ENCODE results near the gene NOL3.

Gene NOL3

GRCh38 chr16:67155295-67156142, 14.8 kb upstream of the NOL3 start:
- peak; percentile 86 for DNase-seq

GRCh38 chr16:67156143-67156844, 14.0 kb upstream of the NOL3 start:
- no peak for DNase-seq

DNA sequence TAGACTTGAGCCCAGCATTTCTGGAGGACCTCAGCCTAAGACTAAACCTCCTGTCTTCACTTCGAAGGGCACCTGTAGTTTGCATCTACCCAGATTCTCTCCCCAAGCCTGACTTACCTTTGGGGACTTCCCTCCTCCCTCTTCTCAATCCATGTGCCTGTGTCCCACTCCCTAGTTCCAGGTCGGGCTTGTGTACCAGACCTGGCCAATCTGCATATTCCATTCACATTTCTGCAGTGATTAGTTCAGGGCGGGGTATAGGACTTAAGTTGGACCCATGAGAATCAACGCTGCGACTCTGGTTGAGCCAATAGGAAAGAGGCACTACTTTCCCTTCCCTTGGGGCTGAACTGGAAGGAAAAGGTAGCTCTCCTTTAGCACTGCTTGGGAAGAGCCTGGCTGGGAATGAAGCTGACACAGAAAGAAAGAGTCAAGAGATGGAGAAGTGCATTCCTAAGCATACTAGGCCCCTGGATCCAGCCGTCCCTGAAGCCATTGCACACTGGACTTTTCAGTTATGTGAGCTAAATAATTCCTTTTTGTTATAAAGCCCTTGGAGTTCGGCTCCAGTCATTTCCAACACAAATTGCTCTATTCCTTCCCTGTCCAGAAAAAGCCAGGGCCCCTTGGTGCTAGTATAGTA, 13.1 kb upstream of the NOL3 start:
- DNase-seq, result no peak

GRCh38 chr16:67157892-67158635, 12.3 kb upstream of the NOL3 start:
- no peak for DNase-seq

DNA sequence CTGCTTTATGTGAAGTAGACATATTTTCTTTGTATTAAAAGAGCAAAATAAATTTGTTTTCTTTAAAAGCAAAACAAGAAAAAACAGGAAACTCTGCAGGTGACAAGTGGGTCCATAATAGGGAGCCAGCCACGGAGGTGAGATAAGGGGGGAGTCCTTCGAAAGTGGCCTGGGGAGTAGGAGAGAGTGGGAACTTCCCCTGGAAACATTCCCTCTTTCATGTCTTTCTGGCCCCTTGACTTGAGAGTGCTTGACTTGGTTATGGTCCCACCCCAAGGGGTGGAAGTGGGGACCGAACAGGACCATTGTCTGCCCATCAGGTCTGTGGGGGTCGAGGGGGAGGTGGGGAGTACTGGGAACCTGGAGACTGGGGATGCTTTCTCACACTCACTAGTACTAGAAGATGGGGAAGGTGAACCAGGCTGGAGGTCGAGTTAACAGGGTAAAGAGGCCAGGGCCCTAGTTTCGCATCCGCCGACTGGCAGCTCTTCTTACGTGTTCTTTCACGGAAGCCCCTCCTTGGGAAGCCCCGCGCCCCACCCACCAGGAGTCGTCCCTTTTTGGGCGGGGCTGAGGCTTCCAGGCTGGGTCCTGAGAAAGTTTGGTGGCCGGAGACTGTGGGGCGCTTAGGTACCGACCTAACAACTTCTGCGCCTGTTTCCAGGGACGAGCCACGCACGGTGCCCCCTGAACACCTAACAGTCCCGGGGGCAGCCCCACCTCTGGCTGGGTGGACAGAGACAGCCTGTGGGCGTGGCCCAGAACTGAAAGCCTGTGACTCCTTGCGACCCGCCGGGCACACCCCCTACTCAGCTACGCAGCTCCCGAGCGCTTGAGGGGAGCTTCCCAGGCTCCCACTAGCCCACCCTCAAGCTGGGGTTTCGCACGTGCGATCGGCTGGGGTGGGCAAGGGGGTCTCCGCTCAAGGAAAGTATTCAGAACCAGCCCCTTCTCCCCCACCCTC, 11.4 kb upstream of the NOL3 start:
- peak; percentile 83 for DNase-seq

DNA sequence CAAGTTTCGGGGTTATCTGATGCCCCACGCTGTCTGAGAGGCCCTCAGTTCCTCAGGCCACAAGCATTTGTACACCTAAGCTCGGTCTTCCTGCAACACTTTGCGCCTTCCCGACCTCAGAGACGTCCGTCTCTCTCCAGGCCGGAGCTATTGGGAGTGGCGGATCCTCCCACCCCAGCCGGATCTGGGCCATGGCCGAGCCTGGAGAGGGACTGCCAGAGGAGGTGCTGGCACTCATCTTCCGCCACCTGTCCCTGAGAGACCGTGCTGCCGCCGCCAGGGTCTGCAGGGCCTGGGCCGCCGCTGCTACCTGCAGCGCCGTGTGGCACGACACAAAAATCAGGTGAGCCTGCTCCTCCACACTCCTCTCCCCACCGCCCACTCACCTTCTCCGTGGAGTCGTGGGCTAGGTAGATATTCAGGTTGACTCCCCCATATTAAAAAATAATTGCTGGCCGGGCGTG, 8.7 kb upstream of the NOL3 start:
- no peak for DNase-seq

GRCh38 chr16:67162506-67163163, 7.7 kb upstream of the NOL3 start:
- DNase-seq, result no peak

DNA sequence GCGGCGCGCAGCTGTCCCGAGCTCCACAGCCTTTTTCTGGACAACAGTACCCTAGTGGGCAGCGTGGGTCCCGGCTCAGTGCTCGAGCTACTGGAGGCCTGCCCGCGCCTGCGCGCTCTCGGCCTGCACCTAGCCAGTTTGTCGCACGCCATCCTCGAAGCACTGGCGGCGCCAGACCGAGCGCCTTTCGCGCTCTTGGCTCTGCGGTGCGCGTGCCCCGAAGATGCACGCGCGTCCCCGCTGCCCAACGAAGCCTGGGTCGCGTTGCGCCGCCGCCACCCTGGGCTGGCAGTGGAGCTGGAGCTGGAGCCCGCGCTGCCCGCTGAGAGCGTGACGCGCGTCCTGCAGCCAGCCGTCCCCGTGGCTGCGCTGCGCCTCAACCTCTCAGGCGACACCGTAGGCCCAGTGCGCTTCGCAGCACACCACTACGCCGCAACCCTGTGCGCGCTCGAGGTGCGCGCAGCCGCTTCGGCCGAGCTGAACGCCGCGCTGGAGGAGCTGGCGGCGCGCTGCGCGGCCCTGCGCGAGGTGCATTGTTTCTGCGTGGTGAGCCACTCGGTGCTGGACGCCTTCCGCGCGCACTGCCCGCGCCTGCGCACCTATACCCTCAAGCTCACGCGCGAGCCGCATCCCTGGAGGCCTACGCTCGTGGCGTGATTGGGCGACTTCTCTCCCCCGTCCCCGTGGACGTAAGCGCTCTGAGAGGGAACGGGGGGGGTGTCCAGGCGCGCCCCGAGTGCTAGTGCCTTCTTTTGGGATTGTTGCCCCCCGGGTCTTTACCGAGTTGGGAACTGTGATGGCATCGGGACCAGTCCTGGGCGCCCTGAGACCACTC, 7.0 kb upstream of the NOL3 start:
- DNase-seq, result peak; percentile 44

- DNase-seq, result no peak
Measured at GRCh38 chr16:67163999-67164558, 6.3 kb upstream of the NOL3 start.

- no peak for DNase-seq
Measured at GRCh38 chr16:67164599-67165061, 5.7 kb upstream of the NOL3 start, which contains the start of gene HSF4. Gene HSF4 (plus strand): TSS chr16:67164745. CDS start chr16:67164812, 67 bp downstream.

DNA sequence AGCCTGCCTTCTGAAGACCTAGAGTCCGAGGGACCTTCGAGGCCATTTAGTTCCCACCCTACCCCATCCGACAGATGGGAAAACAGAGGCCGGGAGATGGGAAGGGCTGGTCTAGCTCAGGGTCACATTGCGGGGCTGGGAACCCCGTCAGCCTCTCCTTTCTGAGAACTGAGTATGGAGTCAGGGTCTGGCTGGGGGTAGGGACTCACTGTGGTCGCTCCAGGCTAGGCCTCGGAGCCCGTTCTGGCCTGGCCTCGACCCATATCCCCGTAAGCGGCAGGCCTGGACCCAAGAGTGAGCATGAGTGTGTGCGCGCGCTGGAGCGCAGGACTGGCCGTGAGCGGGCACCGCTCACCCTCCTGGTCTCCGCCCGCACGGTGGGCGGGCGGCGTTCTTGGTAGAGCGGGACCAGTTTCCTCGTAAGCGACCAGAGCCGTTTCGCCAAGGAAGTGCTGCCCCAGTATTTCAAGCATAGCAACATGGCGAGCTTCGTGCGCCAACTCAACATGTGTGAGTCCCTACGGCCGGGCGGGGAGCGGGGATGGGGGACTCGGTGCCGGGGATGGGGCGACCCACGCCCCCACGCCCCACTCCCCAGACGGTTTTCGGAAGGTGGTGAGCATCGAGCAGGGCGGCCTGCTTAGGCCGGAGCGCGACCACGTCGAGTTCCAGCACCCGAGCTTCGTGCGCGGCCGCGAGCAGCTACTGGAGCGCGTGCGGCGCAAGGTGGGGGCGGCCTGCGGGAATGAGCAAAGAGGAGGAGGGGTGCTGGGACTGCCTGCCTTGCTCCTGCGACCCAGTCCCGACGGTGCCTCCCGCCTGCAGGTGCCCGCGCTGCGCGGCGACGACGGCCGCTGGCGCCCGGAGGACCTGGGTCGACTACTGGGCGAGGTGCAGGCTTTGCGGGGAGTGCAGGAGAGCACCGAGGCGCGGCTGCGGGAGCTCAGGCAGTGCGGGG, 4.9 kb upstream of the NOL3 start:
- no peak for DNase-seq

- no peak for DNase-seq
Measured at GRCh38 chr16:67166110-67166547, 4.2 kb upstream of the NOL3 start.

DNA sequence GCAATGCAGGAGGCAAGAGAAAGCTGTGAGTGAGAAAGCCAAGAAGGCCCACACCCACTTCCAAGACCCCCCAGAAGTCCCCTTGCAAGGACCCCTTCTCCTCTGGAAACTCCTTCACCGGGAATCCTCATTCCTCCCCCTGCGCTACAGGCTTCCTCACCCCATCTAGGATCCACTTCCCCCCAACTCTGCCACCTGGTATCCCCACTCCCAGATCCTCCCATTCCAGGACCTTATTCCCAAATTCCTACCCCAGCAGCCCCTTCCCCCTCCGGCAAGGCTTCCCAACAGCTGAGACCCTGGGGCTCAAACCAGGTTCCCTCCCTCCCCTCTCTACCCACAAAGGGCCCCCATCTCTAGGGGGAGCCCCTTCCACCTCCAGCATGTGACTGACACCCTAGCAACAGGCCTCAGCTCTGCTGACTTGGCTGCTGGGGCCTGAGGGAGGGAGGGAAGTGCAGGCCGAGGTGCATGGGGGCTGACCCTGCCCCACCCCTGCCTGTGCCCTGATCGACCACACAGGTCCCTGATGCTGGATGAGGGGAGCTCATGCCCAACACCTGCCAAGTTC, 3.7 kb upstream of the NOL3 start:
- DNase-seq, result no peak

- DNase-seq, result no peak
Measured at GRCh38 chr16:67167588-67167987, 2.8 kb upstream of the NOL3 start.

- no peak for DNase-seq
Measured at GRCh38 chr16:67169011-67169451, 1.3 kb upstream of the NOL3 start.

DNA sequence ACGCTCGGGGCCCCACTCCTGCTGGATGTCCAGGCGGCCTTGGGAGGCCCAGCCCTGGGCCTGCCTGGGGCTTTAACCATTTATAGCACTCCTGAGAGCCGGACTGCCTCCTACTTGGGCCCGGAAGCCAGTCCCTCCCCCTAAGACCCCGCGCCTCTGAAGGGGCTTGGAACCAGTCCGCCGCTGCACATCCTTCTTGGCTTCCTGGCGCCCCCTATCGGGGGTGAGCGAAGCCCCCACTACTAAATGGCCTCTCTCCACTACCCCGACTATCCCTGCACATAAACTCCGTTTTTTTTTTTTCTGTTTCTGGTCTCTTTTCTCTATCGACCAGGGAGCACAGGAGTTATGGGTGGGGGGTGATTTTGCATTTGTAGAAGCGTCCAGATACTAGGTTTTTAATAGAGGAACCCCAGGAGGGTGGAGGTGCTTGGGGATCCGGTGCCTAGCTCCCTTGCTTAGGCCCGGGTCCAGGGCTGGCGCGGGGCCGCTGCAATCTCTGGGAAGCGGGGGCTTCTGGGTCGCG, 633 bp upstream of the NOL3 start:
- DNase-seq, result peak; percentile 67

- no peak for DNase-seq
Measured at GRCh38 chr16:67170949-67171649, 761 bp downstream of the NOL3 start.

All from CD4-positive, alpha-beta T cell treated with Interleukin-17A for 4 hours (primary cell).